Measurements from ENCODE around the gene IGLL5.

The IGLL5 gene

DNA sequence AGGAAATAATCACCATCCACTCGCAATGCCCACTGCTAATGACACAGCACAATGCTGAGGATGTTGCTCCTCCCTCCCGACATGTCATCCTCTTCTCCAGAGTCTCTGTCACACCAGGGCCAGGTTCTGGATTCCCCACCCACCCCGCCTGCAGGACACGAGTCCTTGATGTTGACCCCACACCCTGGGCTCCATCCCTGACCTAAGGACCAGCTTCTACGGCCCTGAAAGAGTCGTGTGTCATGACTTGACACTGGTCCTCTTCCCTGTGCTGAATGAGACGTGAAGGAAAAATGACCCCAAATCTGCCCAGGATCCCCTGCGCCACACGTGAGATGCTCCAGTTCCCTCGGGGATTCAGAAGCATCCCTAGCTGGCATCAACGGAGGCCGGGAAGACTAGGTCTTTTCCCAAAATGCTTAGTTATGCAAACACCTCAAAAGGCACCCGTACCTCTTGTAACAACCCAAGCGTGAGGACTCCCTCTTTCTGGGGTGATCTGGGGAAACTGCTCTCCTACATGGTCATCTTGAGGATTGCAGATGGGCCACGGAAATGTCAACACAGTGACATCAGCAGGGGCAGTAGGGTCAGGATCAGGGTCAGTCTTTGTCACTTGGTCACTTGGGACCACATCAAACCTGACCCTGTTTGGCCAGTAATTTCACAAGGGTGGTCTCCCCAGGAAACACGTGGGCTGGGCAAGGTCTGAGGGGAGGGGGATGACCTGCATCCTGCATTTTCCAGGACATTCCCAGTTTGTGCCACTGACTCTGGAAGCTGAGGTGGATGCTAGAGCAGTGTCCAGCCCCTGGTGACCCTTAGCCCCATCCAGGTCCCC, 42.0 kb downstream of the IGLL5 start:
- DNase-seq: peak; percentile 83

DNA sequence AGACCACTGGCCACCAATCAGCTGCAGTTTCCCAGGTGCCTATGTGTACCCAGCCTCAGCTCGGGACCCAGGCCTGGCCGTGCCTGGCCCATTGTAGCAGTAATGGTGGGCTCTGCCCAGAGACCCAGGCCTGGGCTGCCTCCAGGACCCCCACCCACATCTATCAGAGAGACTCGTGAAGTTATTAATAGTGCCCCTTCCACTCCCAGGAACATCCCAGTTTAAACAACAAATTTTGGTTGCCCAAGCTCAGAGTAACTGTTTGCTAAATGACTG, 42.5 kb downstream of the IGLL5 start:
- no peak for DNase-seq

DNA sequence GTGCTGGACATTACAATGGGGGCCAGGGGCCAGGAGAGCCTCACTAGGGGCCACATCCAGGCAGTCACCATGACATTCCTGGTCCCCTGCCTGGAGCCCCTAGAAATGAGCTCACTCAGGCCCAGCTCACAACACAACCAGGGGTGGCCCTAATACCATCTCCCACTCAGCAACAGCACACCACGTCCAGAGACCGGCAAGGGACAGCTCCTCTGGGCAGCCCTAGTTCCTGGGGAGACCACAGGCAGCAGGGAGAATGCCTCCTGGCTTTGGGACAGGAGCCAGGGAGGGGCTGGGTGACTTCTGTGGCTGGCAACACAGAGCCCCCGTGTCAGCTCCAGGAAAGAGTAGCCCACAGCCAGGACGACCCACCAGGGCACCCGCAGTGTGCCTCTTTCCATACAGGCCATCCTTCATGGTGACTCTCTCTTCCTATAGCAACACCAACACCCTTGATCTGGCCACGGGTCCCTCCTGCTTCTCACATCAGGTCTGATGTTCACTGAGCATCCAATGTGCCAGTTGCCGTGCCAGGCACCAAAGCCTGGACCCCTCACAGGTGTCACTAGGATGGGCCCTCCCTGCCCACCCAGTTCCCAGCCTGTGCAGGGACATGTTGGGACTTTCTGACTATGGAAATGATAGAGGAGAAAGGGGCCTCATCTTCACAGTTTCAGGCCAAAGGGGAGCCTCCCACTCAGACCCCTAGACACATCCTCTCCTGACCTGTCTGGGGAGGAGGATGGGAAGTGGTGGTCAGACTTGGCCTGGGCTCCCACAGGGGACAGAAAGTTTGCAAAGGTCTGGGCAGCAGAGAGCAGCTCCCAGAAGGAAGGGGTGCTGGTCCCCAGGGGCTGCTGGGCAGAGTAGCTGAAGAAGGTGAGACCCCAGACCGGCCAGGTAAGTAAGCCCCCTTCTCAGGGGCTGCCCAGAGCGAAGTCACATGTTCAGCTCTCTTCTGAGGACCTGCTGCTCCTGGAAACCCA, 43.2 kb downstream of the IGLL5 start:
- peak; percentile 55 for DNase-seq

DNA sequence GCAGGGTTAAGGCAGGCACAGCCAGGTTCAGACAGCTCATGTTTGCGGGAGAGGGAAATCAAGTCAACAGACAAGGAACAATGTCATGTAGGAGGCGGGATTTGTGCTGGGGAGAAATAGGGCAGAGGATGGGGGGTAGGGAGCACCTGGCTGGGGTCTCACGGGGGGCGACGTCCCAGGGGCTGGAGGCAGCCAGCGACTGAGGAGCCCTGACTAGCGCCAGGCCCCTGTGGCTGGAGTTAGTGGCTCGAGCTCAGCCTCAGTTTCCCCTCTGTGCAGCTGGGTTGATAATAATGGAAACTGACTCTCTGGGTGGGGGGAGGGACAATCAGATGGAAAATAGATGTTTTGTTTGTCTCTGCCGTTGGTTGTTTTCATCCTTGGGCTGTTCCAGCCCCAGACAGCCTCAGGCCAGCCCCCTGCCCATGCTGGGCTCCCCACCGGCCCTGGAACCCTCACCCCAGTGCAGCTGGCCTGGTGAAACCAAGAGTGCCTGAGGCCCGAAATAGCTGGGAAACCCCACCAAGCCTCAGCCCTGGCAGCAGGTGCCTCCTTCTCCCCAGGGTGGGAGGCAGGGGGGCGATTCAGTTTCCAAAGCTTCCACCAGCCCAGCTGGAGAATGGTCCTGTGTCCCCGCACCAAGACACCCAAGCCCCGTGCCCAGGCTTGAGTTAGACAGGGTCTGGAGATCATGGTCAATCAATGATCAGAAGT, 44.1 kb downstream of the IGLL5 start:
- DNase-seq: peak; percentile 98

DNA sequence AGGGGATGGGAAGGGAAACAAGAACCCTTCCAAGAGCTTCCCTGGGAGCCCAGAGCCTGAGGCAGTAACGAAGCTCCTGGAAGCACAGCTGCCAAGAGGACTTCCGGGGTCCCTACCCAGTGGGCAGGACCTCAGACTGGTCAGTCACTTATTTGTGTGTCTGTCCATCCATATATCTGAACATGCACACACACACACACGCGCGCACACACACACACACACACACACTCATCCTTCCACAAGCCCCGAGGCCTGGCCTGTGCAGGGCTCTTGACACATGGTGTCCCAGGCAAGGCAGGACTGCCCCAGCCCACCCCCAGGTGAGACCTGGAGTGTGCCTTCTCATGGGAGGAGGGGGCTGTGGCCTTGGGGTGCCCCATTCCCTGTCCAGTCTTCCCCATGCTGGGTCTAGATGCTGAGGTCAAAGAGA, 44.9 kb downstream of the IGLL5 start:
- peak; percentile 72 for DNase-seq

DNA sequence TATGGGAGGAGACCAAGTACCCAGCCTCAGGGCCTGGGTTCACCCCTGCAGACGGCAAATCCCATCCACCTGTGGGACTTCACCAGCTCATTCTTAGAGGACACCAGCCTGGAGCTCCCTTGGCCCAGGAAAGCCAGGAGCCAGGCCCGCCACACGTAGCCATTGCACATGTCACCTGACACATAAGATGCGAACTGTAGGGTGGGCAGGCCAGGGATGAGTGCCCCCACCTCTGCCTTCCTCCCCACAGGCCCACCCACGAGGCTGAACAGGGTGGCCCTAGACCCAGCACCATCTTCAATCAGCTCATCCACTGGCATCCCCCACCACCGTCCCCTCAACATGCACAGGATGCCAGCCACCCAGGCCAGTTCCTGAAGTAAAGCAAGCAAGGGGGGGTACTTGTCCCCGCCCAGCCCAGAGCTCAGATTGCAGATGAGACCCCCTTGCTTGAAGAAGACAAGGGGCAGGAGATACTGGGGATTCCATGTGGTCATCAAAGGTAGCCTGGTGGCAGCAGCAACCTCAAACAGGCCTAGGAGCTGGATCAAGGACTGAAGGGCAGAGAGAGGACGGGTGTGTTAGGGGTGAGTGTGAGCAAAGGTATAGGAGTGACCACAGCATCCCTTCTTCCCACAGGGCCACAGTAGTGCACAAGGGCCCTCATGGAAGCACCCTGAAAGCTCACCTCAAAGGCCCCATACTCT, 45.6 kb downstream of the IGLL5 start:
- DNase-seq: peak; percentile 21

DNA sequence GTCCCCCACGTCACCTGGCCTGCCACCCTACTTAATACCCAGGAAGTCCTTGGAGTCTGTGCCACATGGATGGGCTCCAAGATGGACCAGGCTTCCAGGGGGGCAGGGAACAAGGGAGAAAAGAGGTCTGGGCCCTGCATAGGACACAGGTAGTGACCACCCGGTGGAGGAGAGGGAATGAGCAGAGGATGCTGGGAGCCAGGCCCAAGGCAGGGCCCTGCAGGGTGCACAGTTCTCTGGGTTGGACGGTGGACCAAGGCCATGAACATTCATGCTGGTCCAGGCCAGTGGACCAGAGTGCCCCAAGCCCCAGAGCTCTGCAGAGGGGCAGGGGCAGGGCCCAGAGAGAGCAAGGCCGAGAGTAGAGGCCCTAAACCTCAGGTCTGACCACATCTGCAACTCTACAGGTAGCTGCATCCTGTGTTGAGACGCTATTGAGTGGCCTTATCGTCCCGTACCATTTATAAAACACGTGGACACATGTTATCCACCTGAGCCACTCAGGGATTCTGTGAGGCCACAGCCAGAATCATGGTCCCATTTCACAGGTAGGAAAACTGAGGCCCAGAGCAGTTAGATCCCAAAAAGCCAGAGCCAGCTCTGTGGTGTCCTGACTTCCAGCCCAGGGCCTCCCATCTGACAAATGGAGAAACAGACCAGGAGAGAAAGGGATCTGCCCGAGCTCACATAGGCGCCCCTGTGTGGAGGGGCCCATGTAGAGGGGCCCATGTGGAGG, 46.4 kb downstream of the IGLL5 start:
- DNase-seq: no peak

DNA sequence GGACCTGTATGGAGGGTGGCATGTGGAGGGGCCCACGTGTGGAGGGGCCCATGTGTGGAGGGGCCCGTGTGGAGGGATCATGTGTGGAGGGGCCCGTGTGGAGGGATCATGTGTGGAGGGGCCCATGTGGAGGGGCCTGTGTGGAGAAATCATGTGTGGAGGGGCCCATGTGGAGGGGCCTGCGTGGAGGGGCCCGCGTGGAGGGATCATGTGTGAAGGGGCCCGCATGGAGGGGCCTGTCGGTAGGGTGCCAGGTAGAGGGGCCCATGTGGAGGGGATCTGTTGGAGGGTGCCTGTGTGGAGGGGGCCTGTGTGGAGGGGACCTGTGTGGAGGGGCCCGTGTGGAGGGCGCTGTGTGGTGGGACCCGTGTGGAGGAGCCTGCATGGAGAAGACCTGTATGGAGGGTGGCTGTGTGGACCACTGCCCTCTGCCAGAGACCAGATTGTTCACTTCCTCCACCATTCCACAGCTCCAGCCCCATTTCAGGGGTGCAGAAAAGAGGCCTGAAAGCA, 47.0 kb downstream of the IGLL5 start:
- peak; percentile 62 for DNase-seq

DNA sequence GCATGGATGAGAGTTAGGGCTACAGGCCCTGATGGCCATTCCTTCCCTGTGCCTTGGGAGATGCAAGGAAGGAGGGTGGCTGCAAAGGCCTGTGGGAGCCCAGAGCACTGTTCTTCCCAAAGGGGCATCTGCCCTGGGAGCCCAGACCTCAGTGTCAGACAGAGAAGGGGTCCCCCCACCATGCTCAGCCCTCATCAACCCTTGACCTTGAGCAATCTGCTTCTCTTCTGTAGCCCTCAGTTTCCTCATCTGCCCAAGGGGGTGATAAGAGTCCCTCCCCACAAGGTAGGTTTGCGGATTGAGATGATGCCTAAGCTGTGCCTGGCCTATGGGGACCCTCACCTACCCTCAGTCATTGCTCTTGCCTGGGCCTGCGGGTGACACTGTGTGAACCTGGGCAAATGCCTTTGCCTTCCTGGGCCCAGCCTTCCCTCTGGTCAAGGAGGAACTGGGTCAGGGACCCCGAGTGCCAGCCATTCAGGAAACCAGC, 47.5 kb downstream of the IGLL5 start:
- no peak for DNase-seq

DNA sequence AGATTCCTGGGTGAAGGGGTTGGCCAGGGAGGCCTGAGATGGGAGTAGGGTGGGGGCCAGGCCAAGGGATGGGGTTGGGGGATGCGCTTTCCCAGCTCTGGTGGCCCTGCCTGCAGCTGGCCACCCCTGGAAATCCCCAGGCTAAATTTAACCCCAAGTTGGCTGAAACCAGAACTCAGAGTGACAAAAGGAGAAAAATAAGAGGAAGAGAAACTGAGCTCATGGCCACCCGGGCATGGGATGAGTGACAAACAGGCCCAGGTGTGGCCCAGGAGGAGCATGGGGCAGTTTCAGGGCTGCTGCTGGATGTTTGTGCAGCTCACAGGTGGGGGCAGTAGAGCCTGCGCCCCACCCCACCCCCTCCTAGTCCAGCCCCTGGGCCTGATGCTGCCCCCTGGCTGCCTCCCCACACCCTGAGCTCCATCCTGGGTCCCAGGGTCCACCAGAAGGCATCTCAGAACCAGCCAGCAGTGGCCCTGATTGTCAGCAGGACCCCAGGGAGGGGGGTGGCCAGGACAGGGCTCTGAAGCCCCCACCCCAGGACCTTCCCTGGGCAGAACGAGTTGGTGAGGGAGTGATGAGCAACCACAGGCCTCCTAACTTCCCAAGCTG, 48.0 kb downstream of the IGLL5 start:
- peak; percentile 100 for DNase-seq

DNA sequence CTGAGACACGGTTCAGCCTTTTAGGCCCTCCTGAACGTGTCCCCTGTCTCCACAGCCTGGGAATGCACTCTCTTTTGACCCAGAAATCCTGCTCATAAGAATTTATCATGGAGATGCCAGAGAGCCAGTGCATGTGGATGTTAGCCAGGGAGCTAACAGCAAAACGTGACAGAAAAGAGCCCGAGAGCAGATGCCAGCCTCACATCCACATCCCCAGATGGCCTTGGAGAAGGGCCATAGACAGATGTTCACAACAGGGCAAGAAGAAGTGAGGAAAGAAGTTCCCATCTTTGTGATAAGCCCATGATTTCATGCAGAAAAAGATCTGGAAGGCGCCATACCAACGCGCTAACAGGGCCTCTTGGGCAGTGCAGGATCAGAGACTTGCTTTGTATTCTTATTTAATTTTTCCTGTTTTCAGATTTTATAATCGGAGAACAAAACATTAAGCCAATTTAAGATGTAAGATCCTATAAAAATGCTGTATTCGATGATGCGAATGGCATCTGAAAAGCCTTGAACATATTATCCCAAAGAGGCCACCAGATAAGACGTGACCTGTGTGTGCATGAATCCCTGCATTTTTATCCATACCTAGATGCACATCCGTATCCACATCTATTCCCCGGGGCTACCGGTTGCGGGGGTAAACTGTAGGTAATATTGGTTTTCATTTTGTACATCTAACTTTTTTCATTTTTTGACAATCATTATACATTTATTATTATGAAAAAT, 48.7 kb downstream of the IGLL5 start:
- DNase-seq: no peak

DNA sequence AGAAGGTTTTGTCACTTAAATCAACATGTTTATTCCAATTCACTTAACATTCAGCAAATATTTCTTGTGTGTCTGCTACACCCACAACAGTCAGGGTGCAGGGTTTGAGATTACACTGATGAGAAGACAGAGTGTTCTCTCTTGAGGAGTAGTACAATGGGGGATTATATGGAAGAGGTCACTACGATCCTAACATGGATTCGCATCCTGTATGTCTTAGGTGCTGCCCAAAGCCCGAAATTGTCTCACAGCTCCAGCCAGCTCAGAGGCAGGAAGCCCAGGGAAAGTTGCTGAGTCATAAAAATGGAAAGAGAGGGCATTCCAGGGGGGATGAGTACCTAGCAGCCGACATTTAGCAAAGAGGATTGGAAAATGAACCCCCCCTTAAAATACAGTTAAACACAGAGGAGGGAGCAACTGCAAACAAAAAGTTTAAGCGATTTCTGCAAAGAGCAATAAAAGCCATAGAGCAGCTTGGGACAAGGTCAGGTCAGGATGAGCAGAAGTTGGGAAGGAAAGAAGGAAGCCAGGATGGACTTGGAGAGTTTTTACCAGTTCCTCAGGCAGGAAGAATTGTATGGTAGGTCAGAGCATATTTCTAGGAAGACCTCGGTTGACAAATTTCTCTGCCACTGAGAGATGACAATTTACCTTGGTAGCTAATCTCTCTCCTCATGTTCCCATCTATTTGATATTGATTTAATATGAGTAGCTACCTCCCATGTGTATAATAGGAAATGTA, 49.5 kb downstream of the IGLL5 start:
- DNase-seq: no peak

DNA sequence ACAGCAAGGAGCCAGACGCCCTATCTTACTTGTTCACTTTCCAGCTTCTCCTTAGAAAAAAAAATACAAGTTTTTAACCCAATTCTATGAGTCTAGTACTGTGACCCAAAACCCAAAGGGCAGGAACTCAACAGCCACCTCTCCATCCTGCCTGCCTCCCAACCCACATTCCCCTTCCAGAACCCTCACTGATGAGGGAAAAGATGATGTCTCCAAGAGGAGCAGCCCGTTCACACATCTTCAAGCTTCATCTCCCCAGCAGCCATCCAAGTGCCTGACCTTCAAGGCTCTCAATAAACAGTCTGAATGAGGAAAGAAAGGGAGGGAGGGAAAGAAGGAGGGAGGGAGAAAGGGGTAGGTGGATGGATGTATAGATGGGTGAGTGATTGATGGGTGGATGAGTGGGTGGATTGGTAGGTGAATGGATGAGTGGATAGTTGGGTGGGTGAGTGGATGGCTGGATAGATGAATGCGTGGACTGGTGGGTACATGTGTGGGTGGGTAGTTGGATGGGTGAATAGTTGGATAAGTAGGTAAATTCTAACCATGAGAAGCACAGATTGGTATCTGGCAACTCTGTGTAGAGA, 50.4 kb downstream of the IGLL5 start:
- DNase-seq: no peak

DNA sequence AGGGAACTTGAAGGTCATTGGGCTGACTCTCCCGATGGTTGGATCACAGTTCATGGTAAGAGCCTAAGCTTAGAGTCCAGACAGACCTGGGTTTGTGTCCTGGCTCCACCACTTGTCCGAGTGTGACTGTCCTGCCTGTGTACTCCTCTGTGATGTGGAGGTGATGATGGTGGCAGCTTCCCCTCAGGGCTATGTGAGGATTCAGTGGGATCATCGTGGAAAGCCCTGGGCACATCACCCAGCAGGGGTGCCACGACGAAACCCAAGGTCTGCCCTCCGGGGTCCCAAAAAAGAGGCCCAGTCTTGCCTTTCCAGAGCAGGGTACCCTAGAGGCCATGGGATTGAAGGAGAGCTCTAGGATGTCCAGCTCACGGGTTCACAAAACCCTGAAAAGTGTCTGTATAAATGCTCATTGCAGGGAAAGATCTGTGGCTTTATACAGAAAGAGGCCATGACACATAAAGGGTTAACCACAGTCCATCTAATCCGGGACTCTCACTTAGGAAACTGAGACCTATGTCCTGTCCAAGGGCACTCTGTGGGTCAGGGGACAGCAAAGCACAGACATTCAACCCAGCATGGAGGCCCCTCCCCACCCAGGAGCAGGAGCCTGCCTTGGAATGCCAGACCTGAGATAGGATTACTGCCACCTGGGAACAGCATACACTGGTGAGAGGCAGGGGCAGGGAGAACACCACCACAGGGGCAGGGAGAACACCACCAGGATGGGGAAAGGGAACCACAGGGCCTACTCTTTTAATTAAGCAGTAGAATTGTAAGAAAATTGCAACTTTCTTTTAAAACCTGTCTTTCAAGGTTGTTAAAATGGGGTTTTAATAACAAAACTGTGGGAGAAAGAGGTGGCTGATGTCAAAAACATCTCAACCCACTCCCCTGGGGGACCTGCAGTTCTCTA, 51.3 kb downstream of the IGLL5 start:
- DNase-seq: no peak

DNA sequence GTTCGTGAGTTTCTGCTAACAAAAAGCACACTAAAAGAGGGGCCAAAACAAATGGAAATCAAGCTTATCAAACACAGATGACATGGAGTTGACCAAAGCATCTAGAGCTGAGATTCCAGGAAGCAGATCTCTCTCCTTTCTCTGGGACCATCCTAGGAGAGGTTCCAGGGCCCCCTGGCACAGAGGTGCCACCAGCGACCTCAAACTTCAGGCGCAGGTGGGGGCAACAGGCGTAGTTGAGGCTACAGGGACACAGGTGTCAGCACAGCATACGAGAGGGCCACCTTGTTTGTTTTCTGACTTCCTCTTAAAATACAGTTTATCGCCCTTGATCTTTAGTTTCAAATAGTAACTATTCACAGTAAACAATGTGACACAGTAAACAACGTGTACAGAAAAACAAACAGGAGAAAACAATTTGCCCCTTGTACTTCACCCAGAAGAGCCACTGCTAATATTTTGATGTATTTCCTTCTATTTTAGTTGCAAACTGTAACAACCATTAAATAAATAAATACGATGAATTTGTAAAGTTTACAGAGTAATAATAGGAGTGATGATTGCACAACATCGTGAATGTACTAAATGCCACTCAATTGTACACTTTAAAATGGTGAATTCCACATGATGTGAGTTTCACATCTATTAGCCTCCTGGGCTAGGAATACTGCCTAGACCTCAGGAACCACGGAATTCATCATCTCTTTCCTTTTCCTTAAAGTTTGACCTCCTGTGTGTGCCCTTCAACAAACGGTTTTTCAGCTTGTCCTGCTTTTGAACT, 52.2 kb downstream of the IGLL5 start:
- peak; percentile 2 for DNase-seq

DNA sequence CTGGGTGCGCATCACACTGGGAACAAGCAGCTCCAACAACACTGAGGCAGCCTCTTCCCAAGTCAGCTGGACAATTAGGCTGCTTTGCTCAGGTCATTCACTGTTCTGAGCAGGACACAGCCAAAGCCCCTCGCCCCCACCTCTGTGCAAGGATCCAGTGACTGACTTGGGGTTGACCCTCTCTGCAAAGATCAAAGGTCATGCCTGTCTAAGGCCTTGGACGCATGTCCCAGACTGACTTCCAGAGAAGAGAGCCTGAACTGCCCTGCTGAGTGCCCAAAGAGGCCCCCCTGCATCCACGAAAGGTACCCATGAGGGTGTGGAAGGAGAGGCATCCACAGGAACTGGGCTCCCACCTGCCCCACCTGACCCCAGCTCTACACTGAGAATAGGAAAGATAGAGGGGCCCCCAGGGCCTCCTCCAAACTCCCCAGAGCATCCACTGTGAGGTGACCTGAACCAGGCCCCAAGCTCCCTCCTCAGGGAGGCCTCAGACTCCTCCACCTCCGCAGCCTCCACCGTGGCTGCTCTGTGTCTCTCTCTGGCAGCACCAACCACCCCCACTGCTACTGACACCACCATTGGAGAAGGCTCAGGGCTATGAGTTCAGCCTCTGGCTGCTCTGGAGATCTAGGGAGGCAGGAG, 53.5 kb downstream of the IGLL5 start:
- peak; percentile 16 for DNase-seq

Data from RPMI8226 (cell line).